ENCODE results near the gene RNF169. TPM values are rescaled to one million over a fixed set of nuclear protein-coding genes. Genes with fewer than 3 reads are reported as not detected.

RNF169 gene
- total RNA-seq, 1 experiment from 2014 or later: 13.0 TPM

GRCh38 chr11:74839971-74840370, 91.3 kb downstream of the RNF169 start:
- no peaks in the 10 kb centered on the region for H4K20me1 ChIP-seq (ENCODE audit: control insufficient read depth, insufficient read depth, insufficient read length)
- no peaks in the 10 kb centered on the region for H3K4me1 ChIP-seq (ENCODE audit: insufficient read depth, low read length)
- no peak overlapping the region for H2BK12ac ChIP-seq (ENCODE audit: insufficient read length, low read depth, low read length)
- no peak overlapping the region for H2BK120ac ChIP-seq (ENCODE audit: low read depth, low read length, poor library complexity, severe bottlenecking)
- H3K27me3 Mint-ChIP-seq (ENCODE audit: low read depth): no peaks in the 10 kb centered on the region
- WGBS (ENCODE audit: extremely low coverage, insufficient read length, low lambda C conversion rate): no CpG with 5 or more reads among the region's 2 CpGs
- no peak overlapping the region for H4K5ac ChIP-seq (ENCODE audit: insufficient read length, low read depth, low read length)
- no peak overlapping the region for H3K23ac ChIP-seq (ENCODE audit: insufficient read length, low read depth, low read length)
- H3T11ph ChIP-seq (ENCODE audit: low read length): no peak overlapping the region
- H3K27me3 ChIP-seq (ENCODE audit: insufficient read depth, low read length): no peaks in the 10 kb centered on the region
- no peak overlapping the region for H3K4me3 Mint-ChIP-seq
- no peaks in the 10 kb centered on the region for H3K79me1 ChIP-seq (ENCODE audit: insufficient read depth, low read depth, low read length, poor library complexity, severe bottlenecking)
- H2AK5ac ChIP-seq (ENCODE audit: insufficient read length, low read length): no peak overlapping the region
- H2AFZ ChIP-seq (ENCODE audit: low read length): no peak overlapping the region
- no peak for TF ChIP-seq CTCF (conservative IDR thresholded peaks at IDR 0.05)
- no peak overlapping the region for H3K27ac ChIP-seq (ENCODE audit: insufficient read length, low read depth, low read length)
- no peaks in the 10 kb centered on the region for H3K79me2 ChIP-seq (ENCODE audit: insufficient read depth, low read length)
- H2BK20ac ChIP-seq (ENCODE audit: low read depth, low read length, poor library complexity, severe bottlenecking): no peak overlapping the region
- H2BK15ac ChIP-seq (ENCODE audit: low read depth, low read length): no peak overlapping the region
- H2BK5ac ChIP-seq (ENCODE audit: insufficient read length, low read length): no peak overlapping the region
- no peaks in the 10 kb centered on the region for H3K23me2 ChIP-seq (ENCODE audit: insufficient read length, low read depth, low read length, poor library complexity, severe bottlenecking)
- no peaks in the 10 kb centered on the region for H3K9me3 Mint-ChIP-seq
- no peak overlapping the region for H4K8ac ChIP-seq (replicated peaks; ENCODE audit: insufficient read length, low read depth, low read length)
- H4K91ac ChIP-seq (ENCODE audit: insufficient read length, low read depth, low read length): no peak overlapping the region
- peaks cover 12 to 23% (median 17%) of the 10 kb centered on the region in 3 experiments; a peak in 6 of 7 replicates for H3K36me3 Mint-ChIP-seq (ENCODE audit: insufficient read depth in 1 of 3, low read depth in 3 of 3)
- no peak overlapping the region for H3K4ac ChIP-seq (ENCODE audit: low read depth, low read length)
- peak overlapping the region in 1 of 3 experiments; percentile 41; a peak in 1 of 7 replicates for H3K27ac Mint-ChIP-seq
- H3K9ac ChIP-seq (ENCODE audit: extremely low read depth, insufficient read length, low read length): no peak overlapping the region
- no peaks in the 10 kb centered on the region for H3K9me3 ChIP-seq (ENCODE audit: control insufficient read depth, low read depth, low read length)
- peaks cover 6 to 11% of the 10 kb centered on the region in 2 experiments; a peak in 3 of 4 replicates for H3K4me1 Mint-ChIP-seq
- no peak overlapping the region for H3K56ac ChIP-seq (ENCODE audit: insufficient read length, low read depth, low read length)
- no peak overlapping the region for H3K14ac ChIP-seq (ENCODE audit: insufficient read depth, low read length)
- no peak overlapping the region for H3K18ac ChIP-seq (ENCODE audit: insufficient read length, low read depth, low read length)
- no peak overlapping the region for H3K4me2 ChIP-seq (ENCODE audit: insufficient read depth, insufficient read length, low read length)
- DNase-seq: no peak

Measured in H9 (cell line).